ENCODE results near the gene ZNF764. TPM values are rescaled to one million over a fixed set of nuclear protein-coding genes. Genes with fewer than 3 reads are reported as not detected.
"Not testable (repeated sequence)": the region's sequence is repeated elsewhere in the genome, so short reads cannot be mapped to it uniquely, and the experiment has no call there.

Gene ZNF764
- total RNA-seq, 1 experiment from 2014 or later, result 4.1 TPM

DNA sequence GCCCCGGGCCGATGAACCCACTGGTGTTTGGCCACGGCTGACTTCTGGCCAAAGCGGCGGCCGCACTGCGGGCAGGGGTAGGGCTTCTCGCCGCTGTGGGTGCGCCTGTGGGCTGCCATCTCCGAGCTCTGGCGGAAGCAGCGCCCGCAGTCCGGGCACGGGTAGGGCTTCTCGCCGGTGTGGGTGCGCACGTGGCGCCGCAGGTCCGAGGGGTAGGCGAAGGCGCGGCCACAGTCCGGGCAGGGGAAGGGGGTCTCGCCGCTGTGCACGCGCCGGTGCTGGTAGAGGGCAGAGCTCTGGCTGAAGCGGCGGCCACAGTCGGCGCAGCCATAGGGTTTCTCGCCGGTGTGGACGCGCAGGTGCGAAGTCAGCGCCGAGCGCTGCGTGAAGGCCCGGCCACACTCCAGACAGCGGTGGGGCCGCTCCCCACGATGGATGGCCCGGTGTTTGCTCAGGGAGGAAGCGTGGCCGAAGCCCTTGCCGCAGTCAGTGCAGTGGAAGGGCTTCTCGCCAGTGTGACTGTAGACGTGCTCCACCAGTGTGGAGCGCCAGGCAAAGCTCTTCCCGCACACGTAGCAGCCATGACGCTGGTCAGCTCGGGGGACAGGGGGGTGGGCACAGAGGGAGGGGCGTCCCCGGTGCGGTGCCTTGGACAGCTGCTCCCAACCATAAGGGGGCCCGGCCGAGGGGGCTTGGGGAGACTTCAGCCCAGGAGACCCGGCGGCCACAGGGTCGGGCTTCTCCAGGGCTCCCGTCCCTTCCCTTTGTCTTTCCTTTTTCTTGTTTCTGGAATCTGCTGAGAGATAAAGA, 2.7 kb downstream of the ZNF764 start:
- DNase-seq (ENCODE audit: low read depth, low spot score), result no peak

DNA sequence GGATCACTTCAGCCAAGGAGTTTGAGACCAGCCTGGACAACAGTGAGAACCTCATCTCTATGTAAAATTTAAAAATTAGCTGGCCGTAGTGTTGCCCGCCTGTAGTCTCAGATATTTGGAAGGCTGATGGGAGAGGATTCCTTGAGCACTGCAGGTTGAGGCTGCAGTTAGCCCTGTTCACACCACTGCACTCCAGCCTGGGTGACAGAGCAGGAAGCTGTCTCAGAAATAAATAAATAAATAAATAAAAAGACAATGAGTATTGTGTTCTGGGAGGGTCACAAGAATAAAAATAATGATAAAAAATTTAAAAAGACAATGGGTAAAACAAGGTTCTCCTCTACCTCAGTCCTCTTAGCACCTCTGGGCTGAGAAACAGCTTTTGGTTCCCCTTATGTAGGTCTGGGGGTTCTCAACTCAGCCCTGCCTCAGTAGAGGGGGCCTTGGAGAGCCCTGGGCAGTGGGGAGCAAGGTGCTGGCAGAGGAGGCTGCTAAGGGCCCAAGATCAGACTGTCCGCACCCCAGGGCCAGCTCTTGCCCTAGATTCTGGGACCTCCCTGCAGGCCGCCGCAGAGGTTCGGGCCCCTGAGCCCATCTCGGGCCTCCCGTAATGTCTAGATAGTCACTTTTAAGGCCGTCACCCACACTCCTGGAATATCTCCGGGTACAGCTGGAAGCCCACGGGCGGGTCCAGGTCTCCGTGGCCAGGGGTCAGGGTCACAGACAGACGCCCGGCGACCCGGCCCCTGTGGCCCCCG, 3.4 kb downstream of the ZNF764 start:
- DNase-seq (ENCODE audit: low read depth, low spot score), result no peak
- in situ Hi-C loops (cut with HindIII; ENCODE audit: low pct_unique_long_range_greater_than_20kb, low sequenced_read_pairs), result no loop called here

More for the DNA sequence above, 2.7 kb downstream of the ZNF764 start:
- in situ Hi-C loops (cut with HindIII; ENCODE audit: low pct_unique_long_range_greater_than_20kb, low sequenced_read_pairs), result no loop called here

DNA sequence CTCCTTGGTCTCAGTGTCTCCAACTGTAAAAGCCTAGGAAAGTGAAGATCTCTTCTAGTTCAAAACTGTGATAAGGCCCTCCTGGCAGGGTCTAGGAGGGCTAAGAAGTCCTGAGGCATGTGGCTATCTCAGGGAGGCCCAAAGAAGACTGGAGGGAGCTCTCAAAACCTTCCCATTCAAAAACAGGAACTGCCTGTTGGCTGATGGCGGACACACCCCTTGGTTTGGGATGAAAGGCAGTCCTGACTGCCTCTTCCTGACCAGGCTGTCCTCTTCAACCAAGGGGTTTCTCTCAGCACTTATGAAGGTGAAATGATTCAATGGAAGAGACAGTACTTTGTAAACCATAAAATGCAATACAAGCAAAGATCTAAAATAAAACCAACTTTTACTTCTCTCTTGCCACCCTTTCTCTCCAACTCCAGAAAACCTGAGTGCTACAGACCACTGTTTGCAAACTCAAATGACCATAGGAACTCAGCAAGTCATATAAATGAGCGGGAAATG, 4.7 kb downstream of the ZNF764 start:
- no peak for DNase-seq (ENCODE audit: low read depth, low spot score)
- in situ Hi-C loops (cut with HindIII; ENCODE audit: low pct_unique_long_range_greater_than_20kb, low sequenced_read_pairs), result no loop called here

DNA sequence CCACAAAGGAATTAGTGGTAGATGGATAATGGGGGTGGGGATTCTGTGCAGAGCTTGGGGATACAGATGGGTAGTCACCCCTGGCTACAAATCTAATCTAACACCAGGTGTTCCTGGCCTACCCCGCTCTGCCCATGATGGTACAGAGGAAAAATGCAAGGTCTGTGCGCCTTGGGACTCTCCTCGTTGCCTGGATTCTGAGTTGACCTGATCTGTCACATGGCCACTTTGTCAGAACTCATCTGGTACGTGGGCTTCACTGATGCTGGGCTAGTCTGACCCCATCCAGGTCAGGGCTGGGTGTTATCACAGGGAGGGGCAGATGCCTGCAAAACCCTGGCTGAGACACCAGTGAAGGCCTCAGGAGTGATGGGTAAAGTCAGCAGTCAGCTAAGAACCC, 5.2 kb downstream of the ZNF764 start:
- in situ Hi-C loops (cut with HindIII; ENCODE audit: low pct_unique_long_range_greater_than_20kb, low sequenced_read_pairs), result no loop called here

DNA sequence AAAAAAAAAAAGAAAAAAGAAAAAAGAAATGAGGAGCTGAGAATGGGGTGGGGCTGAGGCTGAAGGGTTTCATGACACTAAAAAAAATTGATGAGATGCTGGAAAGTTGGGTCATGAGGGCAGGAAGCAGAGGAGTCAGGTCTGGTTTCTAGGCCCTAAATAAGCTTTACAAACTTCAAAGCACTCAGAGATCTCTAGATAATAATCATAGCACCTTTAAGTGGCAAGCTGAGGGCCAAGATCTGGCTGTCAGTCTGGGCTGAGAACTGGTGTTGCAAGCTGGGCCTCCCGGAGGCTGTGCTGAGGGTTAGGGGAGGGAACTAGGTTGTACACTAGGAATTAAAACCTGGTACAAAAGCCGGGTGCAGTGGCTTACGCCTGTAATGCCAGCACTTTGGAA, 6.4 kb downstream of the ZNF764 start:
- in situ Hi-C loops (cut with HindIII; ENCODE audit: low pct_unique_long_range_greater_than_20kb, low sequenced_read_pairs), result no loop called here
- no peak for DNase-seq (ENCODE audit: low read depth, low spot score)

More for the DNA sequence above, 5.2 kb downstream of the ZNF764 start:
- DNase-seq (ENCODE audit: low read depth, low spot score), result no peak

DNA sequence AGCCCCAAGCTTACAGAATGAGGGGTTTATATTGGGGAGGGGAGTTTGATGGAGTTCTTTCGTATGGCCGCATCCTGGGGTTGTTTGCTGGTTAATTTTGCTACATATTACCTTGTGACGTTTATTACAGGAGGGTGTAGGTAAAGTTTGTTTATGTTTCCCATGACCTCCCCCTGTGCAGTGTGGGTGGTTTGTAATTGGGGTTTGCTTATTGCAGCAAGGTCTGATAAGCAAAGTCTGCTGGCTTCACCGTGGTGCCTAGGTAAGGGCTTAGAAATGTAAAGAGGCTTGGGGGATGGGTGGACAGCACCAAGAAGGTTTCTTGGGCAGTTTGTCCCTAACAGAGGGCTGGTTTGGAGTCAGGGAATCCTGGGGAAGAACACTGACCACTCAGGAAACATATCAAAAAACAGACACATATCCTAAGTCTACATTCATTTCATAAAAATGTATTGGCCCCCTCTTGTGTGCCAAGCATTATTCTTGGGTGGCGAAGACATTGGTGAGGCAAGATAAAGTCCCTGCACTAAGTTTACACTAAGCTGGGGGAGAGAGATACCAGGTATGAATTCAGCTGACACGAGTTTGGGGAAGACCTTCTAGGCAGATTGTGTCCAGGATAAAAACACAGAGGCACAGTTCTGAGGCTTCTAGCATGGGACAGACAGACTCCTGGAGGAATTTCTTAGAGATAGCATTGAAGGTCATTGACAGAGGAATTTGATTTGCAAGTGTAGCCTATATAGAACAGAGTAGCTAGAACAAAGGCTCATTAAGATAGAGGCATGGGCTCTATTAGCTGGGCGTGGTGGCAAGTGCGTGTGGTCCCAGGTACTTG, 9.5 kb downstream of the ZNF764 start:
- peak; percentile 14 for DNase-seq (ENCODE audit: low read depth, low spot score)
- in situ Hi-C loops (cut with HindIII; ENCODE audit: low pct_unique_long_range_greater_than_20kb, low sequenced_read_pairs), result no loop called here

DNA sequence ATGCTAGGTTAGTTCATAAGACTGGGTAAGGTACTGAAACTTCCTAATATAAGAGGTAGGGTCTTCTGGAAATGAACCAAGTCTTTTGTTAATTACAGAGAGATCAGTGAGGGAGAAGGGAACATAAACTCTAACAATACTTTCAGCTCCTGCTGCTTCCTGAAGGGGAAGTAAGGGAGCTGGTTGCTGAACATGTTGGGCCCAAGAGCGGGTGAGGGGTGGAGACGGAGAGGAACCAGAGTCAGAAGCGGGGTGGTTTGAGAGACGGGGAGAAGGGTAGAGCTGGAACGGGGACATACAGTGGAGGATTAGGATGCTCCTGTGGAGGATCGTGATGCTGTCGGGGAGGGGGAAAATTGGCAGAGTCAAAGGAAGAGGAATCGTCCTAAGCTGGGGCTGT, 12.1 kb downstream of the ZNF764 start:
- no peak for DNase-seq (ENCODE audit: low read depth, low spot score)
- in situ Hi-C loops (cut with HindIII; ENCODE audit: low pct_unique_long_range_greater_than_20kb, low sequenced_read_pairs), result no loop called here

DNA sequence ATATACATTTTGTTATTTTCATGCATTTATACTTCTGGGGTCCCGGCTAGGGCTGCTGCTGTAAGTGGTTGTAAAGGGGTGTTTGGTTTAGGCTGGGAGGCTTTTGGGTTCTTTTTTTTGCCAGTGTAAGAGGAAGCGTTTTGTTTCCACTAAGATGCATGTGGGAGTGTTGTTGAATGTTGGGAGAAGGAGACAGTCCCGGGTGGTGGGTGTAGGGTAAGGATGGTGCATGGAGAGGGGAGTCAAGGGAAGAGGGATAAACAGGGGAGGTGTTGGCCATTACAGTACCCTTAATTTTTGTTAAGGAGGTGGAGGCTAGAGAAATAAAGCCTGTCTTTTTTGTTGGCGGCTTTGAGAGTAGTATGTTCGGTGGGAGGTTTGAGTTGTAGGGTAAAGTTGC, 15.1 kb downstream of the ZNF764 start:
- in situ Hi-C loops (cut with HindIII; ENCODE audit: low pct_unique_long_range_greater_than_20kb, low sequenced_read_pairs), result no loop called here
- no peak for DNase-seq (ENCODE audit: low read depth, low spot score)

DNA sequence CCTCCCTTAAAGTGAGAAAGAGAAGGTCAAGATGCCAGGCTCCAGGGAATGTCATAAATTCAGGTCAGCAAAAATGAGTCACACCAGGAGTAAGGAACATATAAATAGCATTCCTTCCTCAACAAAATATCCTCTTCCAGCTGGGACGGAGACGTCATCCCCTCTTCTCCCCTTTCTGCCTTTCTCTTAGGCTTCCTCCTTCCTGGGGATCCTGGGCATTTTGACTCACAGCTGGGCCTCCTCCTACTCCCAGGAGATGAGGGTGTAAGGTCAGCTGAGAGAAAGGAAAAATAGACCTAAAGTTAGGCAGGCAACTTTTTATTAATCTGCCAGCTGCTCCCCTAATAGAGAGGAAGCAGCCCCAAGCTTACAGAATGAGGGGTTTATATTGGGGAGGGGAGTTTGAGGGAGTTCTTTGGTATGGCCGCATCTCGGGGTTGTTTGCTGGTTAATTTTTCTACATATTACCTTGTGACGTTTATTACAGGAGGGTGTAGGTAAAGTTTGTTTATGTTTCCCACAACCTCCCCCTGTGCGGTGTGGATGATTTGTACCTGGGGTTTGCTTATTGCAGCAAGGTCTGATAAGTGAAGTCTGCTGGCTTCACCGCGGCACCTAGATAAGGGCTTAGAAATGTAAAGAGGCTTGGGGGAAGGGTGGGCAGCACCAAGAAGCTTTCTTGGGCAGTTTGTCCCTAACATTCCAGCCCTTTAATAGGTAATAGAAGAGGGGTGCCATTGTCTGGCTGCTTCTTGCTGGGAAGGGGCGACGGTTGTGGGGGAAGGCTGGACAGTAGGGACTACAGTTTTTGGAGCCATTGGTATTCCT, 16.5 kb downstream of the ZNF764 start:
- in situ Hi-C loops (cut with HindIII; ENCODE audit: low pct_unique_long_range_greater_than_20kb, low sequenced_read_pairs), result no loop called here
- DNase-seq (ENCODE audit: low read depth, low spot score), result no peak

DNA sequence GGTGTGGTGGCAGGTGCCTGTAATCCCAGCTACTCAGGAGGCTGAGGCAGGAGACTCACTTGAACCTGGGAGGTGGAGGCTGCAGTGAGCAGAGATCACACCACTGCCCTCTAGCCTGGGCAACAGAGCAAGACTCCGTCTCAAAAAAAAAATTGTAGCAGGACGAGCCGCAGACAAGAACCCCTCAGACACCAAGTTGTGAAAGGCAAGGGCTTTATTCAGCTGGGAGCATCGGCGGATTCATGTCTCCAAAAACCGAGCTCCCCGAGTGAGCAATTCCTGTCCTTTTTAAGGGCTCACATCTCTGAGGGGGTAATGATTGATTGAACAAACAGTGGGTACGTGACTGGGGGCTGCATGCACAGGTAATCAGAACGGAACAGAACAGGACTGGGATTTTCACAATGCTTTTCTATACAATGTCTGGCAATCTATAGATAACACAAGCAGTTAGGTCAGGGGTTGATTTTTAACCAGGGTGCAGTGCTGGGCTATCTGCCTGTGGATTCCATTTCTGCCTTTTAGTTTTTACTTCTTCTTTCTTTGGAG, 17.2 kb downstream of the ZNF764 start:
- in situ Hi-C loops (cut with HindIII; ENCODE audit: low pct_unique_long_range_greater_than_20kb, low sequenced_read_pairs), result not testable (repeated sequence)

DNA sequence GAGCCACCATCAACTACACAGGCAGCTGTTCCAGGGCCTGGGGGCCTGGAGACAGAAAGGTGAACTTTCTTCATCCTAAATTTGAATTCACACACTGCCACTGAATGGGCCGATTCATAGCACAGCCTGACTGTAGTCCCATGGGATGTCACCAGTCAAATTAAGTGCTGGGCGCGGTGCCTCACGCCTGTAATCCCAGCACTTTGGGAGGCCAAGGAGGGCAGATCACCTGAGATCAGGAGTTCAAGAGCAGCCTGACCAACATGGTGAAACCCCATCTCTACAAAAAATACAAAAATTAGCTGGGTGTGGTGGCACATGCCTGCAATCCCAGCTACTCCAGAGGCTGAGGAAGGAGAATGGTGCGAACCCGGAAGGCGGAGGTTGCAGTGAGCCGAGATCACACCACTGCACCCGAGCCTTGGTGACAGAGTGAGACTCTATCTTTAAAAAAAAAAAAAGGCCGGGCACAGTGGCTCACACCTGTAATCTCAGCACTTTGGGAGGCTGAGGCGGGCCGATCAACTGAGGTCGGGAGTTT, 18.1 kb downstream of the ZNF764 start:
- peak; percentile 46 for DNase-seq (ENCODE audit: low read depth, low spot score)
- in situ Hi-C loops (cut with HindIII; ENCODE audit: low pct_unique_long_range_greater_than_20kb, low sequenced_read_pairs), result not testable (repeated sequence)

More for the DNA sequence above, 17.2 kb downstream of the ZNF764 start:
- not testable (repeated sequence) for DNase-seq (ENCODE audit: low read depth, low spot score)

DNA sequence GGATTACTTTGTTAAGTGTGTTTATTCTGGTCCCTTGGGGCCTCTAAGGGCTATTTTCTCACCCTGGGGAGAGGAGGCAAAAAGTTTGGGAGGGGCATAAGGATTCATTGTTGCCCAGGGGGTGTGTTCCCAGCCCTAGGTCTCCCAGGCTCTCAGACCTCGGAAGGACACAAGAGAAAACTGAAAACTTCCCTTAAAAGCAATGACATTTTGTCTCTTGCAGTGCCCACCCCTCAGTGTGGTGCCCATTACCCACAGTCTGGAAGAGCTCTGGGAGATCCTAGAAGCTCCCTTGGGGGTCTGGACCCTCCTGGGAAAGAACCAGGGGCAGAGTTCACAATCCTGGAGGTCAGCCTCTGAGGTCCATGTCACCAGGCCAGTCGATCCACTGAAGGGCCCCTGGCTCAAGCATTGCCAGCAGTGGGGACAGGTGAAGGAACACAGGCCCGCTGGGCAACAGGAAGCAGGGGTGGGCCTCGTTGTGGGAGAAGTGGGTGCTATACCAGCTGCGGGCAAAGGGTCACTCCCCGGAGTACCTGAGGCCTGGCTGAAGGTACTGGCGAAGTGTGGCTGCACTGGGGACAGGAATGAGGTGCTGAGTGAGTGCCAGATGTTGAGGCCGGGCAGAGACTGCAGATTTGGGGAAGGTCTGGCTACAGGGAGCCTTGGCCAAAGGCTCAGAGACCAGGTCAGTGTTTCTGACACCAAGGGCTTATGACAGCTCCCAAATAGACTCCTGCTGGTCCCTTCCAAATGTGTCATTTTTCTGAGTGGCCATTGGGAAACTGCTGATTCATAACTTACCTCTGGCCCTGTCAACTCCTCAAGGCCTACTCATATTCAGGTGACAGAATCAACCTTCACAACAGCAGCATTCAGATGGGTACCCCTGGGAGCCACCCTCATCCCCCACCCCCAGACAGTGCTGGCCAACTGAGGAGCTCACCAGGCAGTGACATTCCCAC, 18.9 kb downstream of the ZNF764 start:
- no peak for DNase-seq (ENCODE audit: low read depth, low spot score)
- in situ Hi-C loops (cut with HindIII; ENCODE audit: low pct_unique_long_range_greater_than_20kb, low sequenced_read_pairs), result no loop called here

DNA sequence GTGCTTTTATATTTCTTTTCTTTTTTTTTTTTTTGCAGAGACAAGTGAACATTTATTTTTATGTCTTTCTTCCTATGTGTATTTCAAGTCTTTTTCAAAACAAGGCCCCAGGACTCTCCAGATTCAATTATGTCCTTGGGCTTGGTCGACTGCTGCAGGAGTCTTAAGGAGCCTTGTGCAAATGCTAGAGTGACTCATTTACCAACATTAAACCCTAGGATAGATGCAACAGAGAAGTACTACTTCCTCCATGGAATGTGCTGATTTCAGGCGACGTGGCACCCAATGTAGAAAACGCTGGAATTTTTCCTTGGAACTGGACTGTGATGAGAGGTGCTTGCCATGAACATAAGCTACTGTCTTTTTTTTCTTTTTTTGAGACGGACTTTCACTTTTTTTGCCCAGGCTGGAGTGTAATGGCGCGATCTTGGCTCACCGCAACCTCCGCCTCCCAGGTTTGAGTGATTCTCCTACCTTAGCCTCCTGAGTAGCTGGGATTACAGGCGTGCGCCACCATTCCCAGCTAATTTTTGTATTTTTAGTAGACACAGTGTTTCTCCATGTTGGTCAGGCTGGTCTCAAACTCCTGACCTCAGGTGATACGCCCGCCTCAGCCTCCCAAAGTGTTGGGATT, 21.7 kb downstream of the ZNF764 start:
- DNase-seq (ENCODE audit: low read depth, low spot score); in situ Hi-C loops (cut with HindIII; ENCODE audit: low pct_unique_long_range_greater_than_20kb, low sequenced_read_pairs): not testable (repeated sequence)

DNA sequence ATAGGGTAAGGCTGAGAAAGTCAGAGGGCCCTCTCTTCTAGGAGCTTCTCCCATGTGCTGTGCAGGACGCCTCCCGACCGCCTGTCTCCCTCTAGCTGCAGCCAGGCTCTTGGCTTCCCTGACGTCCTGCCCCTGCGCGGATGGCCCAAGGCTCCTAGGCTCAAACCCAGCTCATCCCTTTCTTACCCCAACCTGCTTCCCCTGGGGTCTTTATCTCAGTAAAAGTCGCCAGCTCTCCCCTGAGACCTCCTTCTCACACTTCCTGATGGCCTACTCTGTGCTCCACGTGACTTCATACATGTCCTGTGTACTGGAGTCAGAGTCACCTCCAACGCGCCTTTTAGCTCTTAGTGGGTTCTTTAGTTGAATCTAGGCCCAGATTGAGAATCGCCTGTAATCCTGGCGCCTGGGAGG, 22.4 kb downstream of the ZNF764 start:
- in situ Hi-C loops (cut with HindIII; ENCODE audit: low pct_unique_long_range_greater_than_20kb, low sequenced_read_pairs), result no loop called here
- peak; percentile 37 for DNase-seq (ENCODE audit: low read depth, low spot score)

DNA sequence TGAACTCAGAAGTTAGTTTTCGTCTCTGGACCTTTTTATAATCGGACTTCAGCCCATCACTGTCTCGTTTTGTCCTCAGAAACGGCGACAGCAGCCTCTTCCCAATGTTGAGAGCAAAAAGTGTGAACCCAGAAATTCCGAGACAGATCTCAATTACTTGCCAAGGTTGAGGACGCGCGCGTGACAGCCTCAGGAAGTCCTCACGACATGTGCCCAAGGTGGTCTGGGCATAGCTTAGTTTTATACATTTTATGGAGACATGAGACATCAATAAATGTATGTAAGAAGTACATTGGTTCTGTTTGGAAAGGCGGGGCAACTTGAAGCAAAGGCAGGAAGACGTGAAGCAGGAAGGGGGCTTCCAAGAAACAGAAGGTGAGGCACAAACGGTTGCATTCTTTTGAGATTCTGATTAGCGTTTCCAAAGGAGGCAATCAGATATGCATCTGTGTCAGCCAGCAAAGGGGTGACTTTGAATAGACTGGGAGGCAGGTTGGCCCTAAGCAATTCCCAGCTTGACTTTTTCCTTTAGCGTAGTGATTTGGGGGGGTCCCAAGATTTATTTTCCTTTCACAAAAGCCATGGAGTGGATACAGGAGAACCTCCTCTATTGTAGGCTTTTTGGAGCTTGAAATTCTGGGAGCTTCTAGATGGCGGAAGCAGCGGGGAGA, 22.9 kb downstream of the ZNF764 start:
- no peak for DNase-seq (ENCODE audit: low read depth, low spot score)
- in situ Hi-C loops (cut with HindIII; ENCODE audit: low pct_unique_long_range_greater_than_20kb, low sequenced_read_pairs), result no loop called here

Measured in SK-MEL-5 (cell line).